HG03469 (cell line): ENCODE data around the gene PDGFRA.
"Not testable (repeated sequence)": the region's sequence is repeated elsewhere in the genome, so short reads cannot be mapped to it uniquely, and the experiment has no call there.

Source experiments
- ATAC-seq: cut with Tn5 transposase; IDR thresholded peaks from one replicate; pipeline ENCODE4 v1.9.1; 2021; ENCODE audit warnings: mild to moderate bottlenecking, moderate library complexity, moderate number of reproducible peaks; ENCODE audit not compliant: unreplicated experiment

PDGFRA gene

DNA sequence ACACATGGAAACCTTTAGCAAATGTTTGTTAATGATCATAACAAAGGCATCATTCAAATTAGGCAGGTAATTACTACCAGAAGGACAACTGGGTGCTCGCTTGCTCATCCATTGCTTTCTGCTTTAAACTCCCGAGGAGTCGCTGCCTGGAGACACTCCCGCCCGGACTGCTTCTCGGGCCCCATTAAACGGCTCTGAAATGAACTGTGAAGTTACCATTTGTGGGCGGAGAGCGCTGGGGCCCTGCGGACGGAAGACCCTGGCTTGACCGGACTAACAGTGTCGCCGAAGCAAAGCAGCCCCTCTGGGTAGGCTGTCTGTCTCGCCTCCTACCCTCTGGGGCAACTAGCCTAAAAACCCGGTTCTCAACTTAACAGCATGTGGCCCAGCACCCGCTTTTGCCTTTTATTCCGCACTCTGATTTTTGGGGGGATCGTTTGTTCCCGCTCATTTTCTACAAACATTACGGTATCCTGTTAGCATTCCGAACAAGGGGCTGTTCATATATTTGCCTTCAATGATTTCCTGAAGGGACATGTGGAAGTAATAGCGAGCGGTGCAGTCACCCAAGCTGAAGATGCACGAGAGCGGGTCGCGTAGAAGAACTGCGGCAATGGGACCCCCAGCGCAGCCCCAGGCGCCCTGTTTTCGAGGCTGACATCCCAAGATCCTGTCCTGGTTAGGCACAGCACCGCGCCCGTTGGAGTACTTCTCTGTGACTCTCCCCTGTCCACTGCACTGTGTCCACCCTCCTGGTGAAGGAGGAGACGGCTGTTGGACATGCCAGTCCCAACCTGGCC, 1.6 kb upstream of the PDGFRA start:
- ATAC-seq = no peak

DNA sequence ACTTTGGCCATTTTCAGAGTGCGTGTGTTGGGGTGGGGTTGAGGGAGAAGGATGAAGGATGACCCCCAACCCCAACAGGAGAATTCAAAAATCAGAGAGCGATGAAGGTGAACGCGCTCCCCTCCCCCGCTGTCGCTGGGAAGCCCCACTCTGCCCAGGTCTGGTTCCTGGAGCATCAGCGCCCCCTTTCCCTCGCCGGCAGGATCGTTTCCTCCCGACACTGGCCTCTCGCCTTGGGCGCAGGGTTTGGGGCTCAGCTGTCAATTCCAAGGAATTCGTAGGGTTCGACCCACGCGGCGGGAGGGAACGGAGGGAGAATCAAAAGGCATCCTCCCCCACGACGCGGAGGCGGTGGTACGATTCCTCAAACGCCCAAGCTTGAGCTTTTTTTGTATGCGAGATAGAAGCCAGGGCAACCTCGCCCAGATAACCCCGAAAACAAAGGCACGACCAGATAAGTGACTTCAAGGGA, 1.0 kb upstream of the PDGFRA start:
- ATAC-seq = no peak

DNA sequence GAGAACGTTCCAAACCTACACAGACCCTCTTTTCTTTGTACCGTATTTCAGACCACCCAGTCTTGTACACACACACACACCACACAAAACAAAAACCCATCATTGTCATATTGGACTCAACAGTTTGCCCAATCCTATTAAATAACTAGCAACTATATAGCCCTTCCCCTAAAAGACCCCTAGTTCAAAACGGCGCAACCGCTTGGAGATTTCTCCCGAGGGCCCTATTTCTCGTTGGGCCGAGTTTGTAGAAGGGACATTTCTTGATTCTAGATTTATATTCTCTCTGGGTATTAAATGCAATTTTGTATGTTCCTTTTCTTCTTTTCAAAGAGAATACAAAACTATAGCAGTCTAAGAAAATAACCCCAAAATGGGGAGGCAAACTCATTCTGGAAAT, 547 bp upstream of the PDGFRA start:
- ATAC-seq = no peak

GRCh38 chr4:54229631-54230483, 764 bp downstream of the PDGFRA start:
- no peak for ATAC-seq

- ATAC-seq = no peak
These were observed 1.7 kb downstream of the PDGFRA start for GRCh38 chr4:54230484-54231418.

DNA sequence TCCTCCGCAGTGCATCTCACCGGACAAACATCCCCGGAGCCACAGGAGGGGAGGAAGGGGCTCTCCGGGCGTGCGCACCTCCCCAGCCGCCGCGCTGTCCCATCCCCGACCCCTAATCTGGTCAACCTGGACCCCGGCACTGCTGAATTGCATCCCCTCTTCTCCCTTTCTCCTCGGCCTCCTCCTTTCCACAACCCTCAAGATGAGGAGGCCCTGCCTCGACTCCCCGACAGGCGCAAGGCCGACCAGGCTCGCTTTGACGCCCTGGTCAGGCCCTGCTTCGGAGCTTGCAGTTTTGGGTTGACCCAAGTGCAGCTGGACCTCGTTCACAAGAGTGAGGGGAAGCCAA, 2.3 kb downstream of the PDGFRA start:
- no peak for ATAC-seq

GRCh38 chr4:54231768-54232688, 2.9 kb downstream of the PDGFRA start:
- ATAC-seq = no peak

DNA sequence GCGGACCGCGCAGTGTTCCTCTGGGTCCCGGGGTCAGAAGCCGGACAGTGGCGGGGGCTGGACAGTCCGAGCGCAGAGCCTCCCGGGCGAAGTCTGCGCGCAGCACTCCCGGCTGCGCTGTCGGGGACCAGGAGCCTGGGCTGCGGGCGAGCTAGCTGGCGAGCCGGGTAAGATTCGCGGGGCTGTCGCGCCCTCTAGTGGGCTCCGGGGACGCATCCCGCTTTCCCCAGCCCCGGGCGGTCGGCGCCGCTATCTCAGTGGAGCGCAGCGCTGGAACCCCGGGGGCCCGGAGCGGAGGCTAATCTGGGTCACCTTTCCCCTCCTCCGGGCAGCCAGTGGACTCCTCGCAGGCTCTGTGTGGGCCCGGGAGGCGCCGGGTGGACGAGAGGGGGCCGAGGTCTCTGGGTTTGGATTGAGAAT, 4.2 kb downstream of the PDGFRA start:
- ATAC-seq = peak; percentile 77

- no peak for ATAC-seq
These were observed 4.8 kb downstream of the PDGFRA start for GRCh38 chr4:54233697-54234496.

- no peak for ATAC-seq
These were observed 5.6 kb downstream of the PDGFRA start for GRCh38 chr4:54234497-54235205.

GRCh38 chr4:54236316-54236715, 7.2 kb downstream of the PDGFRA start:
- not testable (repeated sequence) for ATAC-seq

GRCh38 chr4:54237770-54238169, 8.7 kb downstream of the PDGFRA start:
- ATAC-seq = no peak

GRCh38 chr4:54238389-54238788, 9.3 kb downstream of the PDGFRA start:
- no peak for ATAC-seq

GRCh38 chr4:54241268-54241823, 12.3 kb downstream of the PDGFRA start:
- not testable (repeated sequence) for ATAC-seq

DNA sequence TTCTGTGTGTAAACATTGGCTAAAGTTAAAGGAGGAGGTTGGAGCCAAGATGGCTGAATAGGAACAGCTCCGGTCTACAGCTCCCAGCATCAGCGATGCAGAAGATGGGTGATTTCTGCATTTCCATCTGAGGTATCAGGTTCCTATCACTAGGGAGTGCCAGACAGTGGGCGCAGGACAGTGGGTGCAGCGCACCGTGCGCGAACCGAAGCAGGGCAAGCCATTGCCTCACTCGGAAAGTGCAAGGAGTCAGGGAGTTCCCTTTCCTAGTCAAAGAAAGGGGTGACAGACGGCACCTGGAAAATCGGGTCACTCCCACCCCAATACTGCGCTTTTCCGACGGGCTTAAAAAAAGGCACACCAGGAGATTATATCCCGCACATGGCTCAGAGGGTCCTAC, 14.4 kb downstream of the PDGFRA start:
- ATAC-seq = not testable (repeated sequence)

DNA sequence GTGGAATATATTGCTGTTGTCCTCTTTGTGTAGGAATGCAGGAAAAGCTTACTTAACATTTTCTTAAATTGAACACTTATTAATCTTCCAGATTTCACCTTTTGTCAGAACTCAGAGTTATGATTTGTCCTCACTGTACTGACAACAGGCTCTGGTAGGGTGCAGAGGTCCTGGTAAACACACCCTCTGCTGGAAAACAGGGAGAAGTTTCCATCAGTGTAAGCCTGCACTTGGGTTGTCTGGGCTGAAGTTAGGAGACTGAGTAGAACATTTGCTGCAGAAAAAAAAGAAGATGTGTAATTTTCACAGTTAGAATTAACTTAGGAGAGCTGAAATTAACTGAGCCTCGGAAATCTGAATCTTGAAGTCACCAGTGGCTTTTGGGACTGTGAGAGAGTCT, 23.2 kb downstream of the PDGFRA start:
- ATAC-seq = not testable (repeated sequence)

- ATAC-seq = no peak
These were observed 25.2 kb downstream of the PDGFRA start for GRCh38 chr4:54254116-54254914.
